GM18870 (cell line): ENCODE measurements around the gene PPCDC.
A peak's percentile ranks its signal among the peaks of the same experiment; 100 is the strongest.

Source experiments
- ATAC-seq: cut with Tn5 transposase; IDR thresholded peaks from one replicate; pipeline ENCODE4 v1.9.1; 2021; ENCODE audit warnings: moderate library complexity; ENCODE audit not compliant: unreplicated experiment

Gene PPCDC

GRCh38 chr15:75043509-75044257 is 20.3 kb downstream of the PPCDC start:
- peak; percentile 41 for ATAC-seq

GRCh38 chr15:75044258-75044878 is 21.0 kb downstream of the PPCDC start:
- ATAC-seq = no peak

- ATAC-seq = no peak
Observed at GRCh38 chr15:75045332-75046015, 22.1 kb downstream of the PPCDC start.

- ATAC-seq = no peak
Observed at GRCh38 chr15:75048394-75048793, 25.0 kb downstream of the PPCDC start.

GRCh38 chr15:75049392-75049791 is 26.0 kb downstream of the PPCDC start:
- no peak for ATAC-seq

- no peak for ATAC-seq
Observed at GRCh38 chr15:75050283-75050682, 26.9 kb downstream of the PPCDC start.

GRCh38 chr15:75051191-75051608 is 27.8 kb downstream of the PPCDC start:
- ATAC-seq = no peak

GRCh38 chr15:75051711-75052110 is 28.3 kb downstream of the PPCDC start:
- no peak for ATAC-seq

GRCh38 chr15:75052972-75053747 is 29.8 kb downstream of the PPCDC start:
- ATAC-seq = no peak

GRCh38 chr15:75053748-75054125 is 30.3 kb downstream of the PPCDC start:
- ATAC-seq = no peak

GRCh38 chr15:75054172-75054897 is 30.9 kb downstream of the PPCDC start:
- ATAC-seq = no peak

- no peak for ATAC-seq
Observed at GRCh38 chr15:75056036-75056435, 32.6 kb downstream of the PPCDC start.

GRCh38 chr15:75058127-75058905 is 34.9 kb downstream of the PPCDC start:
- ATAC-seq = no peak

GRCh38 chr15:75059607-75060006 is 36.2 kb downstream of the PPCDC start:
- no peak for ATAC-seq

- no peak for ATAC-seq
Observed at GRCh38 chr15:75061272-75061671, 37.9 kb downstream of the PPCDC start.

GRCh38 chr15:75062706-75063105 is 39.3 kb downstream of the PPCDC start:
- no peak for ATAC-seq

- ATAC-seq = no peak
Observed at GRCh38 chr15:75063338-75063737, 39.9 kb downstream of the PPCDC start.

- no peak for ATAC-seq
Observed at GRCh38 chr15:75063889-75064288, 40.5 kb downstream of the PPCDC start.

GRCh38 chr15:75064846-75065245 is 41.5 kb downstream of the PPCDC start:
- no peak for ATAC-seq

- ATAC-seq = no peak
Observed at GRCh38 chr15:75065467-75065850, 42.1 kb downstream of the PPCDC start.
